GM12892 (cell line): ENCODE measurements around the gene SPDEF.

Experiments used
- POLR2A ChIP-seq: IDR thresholded peaks from 2 replicates; pipeline ENCODE4 v1.6.1; 2011; ENCODE audit warnings: low read depth, low read length, control low read depth
- POLR2AphosphoS5 ChIP-seq: IDR thresholded peaks from 2 replicates; pipeline ENCODE4 v1.6.1; 2011; ENCODE audit warnings: low read depth, low read length, control low read depth

GRCh38 chr6:34553750-34554149, 2.4 kb downstream of the SPDEF start:
- TF ChIP-seq POLR2A, result no peak
- TF ChIP-seq POLR2AphosphoS5, result no peak
